ENCODE measurements around the gene MYO3A. TPM values are rescaled to one million over a fixed set of nuclear protein-coding genes. Genes with fewer than 3 reads are reported as not detected.

The MYO3A gene
- total RNA-seq, 1 experiment from 2014 or later: not detected

GRCh38 chr10:25895856-25896255 is 38.2 kb upstream of the MYO3A start:
- intact Hi-C loops (cut with micrococcal nuclease; ENCODE audit: unreplicated experiment): no loop called here
- Histone ChIP-seq H3K4me1 (no peaks in the 10 kb centered on the region), H3K4me3 (ENCODE audit: low read depth, low read length) (no peak overlapping the region), H3K27me3 (replicated peaks; ENCODE audit: control insufficient read depth, insufficient read depth, low read length) (no peaks in the 10 kb centered on the region), H3K36me3 (ENCODE audit: control insufficient read depth, insufficient read depth, low read length) (no peaks in the 10 kb centered on the region), H3K9me3 (no peaks in the 10 kb centered on the region)
- TF ChIP-seq CTCF (IDR thresholded peaks at IDR 0.05; ENCODE audit: insufficient read depth in 1 of 2, low read depth in 1 of 2, low read length in 1 of 2, severe bottlenecking in 1 of 2, unreplicated experiment in 1 of 2): no peak
- ChIA-PET CTCF (no interaction called here), POLR2A (no interaction called here)
- H3K4me3 Mint-ChIP-seq (ENCODE audit: unreplicated experiment): no peak overlapping the region
- H3K36me3 Mint-ChIP-seq (ENCODE audit: insufficient read depth, unreplicated experiment): no peaks in the 10 kb centered on the region
- BruUV-seq (replicated peaks): no TSS peak
- H3K4me1 Mint-ChIP-seq (ENCODE audit: low read depth, unreplicated experiment): no peaks in the 10 kb centered on the region
- H3K27me3 Mint-ChIP-seq (ENCODE audit: insufficient read depth, unreplicated experiment): peaks cover 21% of the 10 kb centered on the region
- no peak overlapping the region for H3K27ac Mint-ChIP-seq (ENCODE audit: unreplicated experiment)
- DNase-seq: no peak
- no peaks in the 10 kb centered on the region for H3K9me3 Mint-ChIP-seq (ENCODE audit: unreplicated experiment)

- no TSS peak for BruUV-seq (replicated peaks)
- POLR2A ChIA-PET: no interaction called here
Observed at GRCh38 chr10:25896421-25896820, 37.6 kb upstream of the MYO3A start.

GRCh38 chr10:25899304-25899703 is 34.7 kb upstream of the MYO3A start:
- Mint-ChIP-seq H3K27ac (ENCODE audit: unreplicated experiment) (no peak overlapping the region), H3K36me3 (ENCODE audit: insufficient read depth, unreplicated experiment) (no peaks in the 10 kb centered on the region), H3K4me3 (ENCODE audit: unreplicated experiment) (no peak overlapping the region), H3K9me3 (ENCODE audit: unreplicated experiment) (no peaks in the 10 kb centered on the region), H3K27me3 (ENCODE audit: insufficient read depth, unreplicated experiment) (peaks cover 10% of the 10 kb centered on the region), H3K4me1 (ENCODE audit: low read depth, unreplicated experiment) (no peaks in the 10 kb centered on the region)
- no peak for DNase-seq
- intact Hi-C loops (cut with micrococcal nuclease; ENCODE audit: unreplicated experiment): no loop called here
- BruUV-seq (replicated peaks): no TSS peak
- Histone ChIP-seq H3K36me3 (ENCODE audit: control insufficient read depth, insufficient read depth, low read length) (no peaks in the 10 kb centered on the region), H3K27me3 (replicated peaks; ENCODE audit: control insufficient read depth, insufficient read depth, low read length) (no peaks in the 10 kb centered on the region; the same call in 1 of the 2 replicates), H3K4me3 (ENCODE audit: low read depth, low read length) (no peak overlapping the region), H3K9me3 (no peaks in the 10 kb centered on the region), H3K4me1 (no peaks in the 10 kb centered on the region)
- ChIA-PET POLR2A (no interaction called here), CTCF (no interaction called here)
- TF ChIP-seq CTCF (IDR thresholded peaks at IDR 0.05; ENCODE audit: insufficient read depth in 1 of 2, low read depth in 1 of 2, low read length in 1 of 2, severe bottlenecking in 1 of 2, unreplicated experiment in 1 of 2): no peak

More at GRCh38 chr10:25896421-25896820, 37.6 kb upstream of the MYO3A start:
- Histone ChIP-seq H3K4me3 (ENCODE audit: low read depth, low read length) (no peak overlapping the region), H3K4me1 (no peaks in the 10 kb centered on the region), H3K36me3 (ENCODE audit: control insufficient read depth, insufficient read depth, low read length) (no peaks in the 10 kb centered on the region), H3K9me3 (no peaks in the 10 kb centered on the region), H3K27me3 (replicated peaks; ENCODE audit: control insufficient read depth, insufficient read depth, low read length) (no peaks in the 10 kb centered on the region; the same call in 1 of the 2 replicates)
- Mint-ChIP-seq H3K27me3 (ENCODE audit: insufficient read depth, unreplicated experiment) (peaks cover 21% of the 10 kb centered on the region), H3K27ac (ENCODE audit: unreplicated experiment) (no peak overlapping the region), H3K4me3 (ENCODE audit: unreplicated experiment) (no peak overlapping the region), H3K36me3 (ENCODE audit: insufficient read depth, unreplicated experiment) (no peaks in the 10 kb centered on the region), H3K9me3 (ENCODE audit: unreplicated experiment) (no peaks in the 10 kb centered on the region), H3K4me1 (ENCODE audit: low read depth, unreplicated experiment) (no peaks in the 10 kb centered on the region)
- intact Hi-C loops (cut with micrococcal nuclease; ENCODE audit: unreplicated experiment): no loop called here
- CTCF ChIA-PET: no interaction called here
- no peak for DNase-seq
- no peak for TF ChIP-seq CTCF (IDR thresholded peaks at IDR 0.05; ENCODE audit: insufficient read depth in 1 of 2, low read depth in 1 of 2, low read length in 1 of 2, severe bottlenecking in 1 of 2, unreplicated experiment in 1 of 2)

Data from Caco-2 (cell line).